ENCODE measurements around the gene HRH2.

GRCh38 chr5:175696855-175697198, 39.0 kb downstream of the HRH2 start:
- TF ChIP-seq GATA2 (IDR thresholded peaks at IDR 0.05; ENCODE audit: low read depth, low read length) (no peak), GATA3 (IDR thresholded peaks at IDR 0.05; ENCODE audit: low read depth, low read length) (no peak)
